Cardiac septum (tissue), 1 donor: ENCODE measurements around the gene IQGAP2. TPM values are rescaled to one million over a fixed set of nuclear protein-coding genes. Genes with fewer than 3 reads are reported as not detected.
A peak's percentile ranks its signal among the peaks of the same experiment; 100 is the strongest.

Experiments
- DNase-seq: peaks from one replicate; pipeline ENCODE4 v3.0.0-alpha.2; 2020; ENCODE audit warnings: low spot score
- intact Hi-C: fragments of 100-400 bp; cut with DNase I; formaldehyde crosslinking; loops from one replicate; pipeline ENCODE4 v1.14.0; 2022
- total RNA-seq: library from RNA; stranded (reverse); fragmentation: NEBNext Ultra II Directional; extraction: Animal tissue kit (Norgen Biotek cat#: 25700); gene quantifications from one replicate; pipeline ENCODE4 v1.2.1, GENCODE V29; 2021
- donor health status: DM: no; HTN: no; CAD: no.

The IQGAP2 gene
- total RNA-seq, 1 donor from 2014 or later, result 7.9 TPM

DNA sequence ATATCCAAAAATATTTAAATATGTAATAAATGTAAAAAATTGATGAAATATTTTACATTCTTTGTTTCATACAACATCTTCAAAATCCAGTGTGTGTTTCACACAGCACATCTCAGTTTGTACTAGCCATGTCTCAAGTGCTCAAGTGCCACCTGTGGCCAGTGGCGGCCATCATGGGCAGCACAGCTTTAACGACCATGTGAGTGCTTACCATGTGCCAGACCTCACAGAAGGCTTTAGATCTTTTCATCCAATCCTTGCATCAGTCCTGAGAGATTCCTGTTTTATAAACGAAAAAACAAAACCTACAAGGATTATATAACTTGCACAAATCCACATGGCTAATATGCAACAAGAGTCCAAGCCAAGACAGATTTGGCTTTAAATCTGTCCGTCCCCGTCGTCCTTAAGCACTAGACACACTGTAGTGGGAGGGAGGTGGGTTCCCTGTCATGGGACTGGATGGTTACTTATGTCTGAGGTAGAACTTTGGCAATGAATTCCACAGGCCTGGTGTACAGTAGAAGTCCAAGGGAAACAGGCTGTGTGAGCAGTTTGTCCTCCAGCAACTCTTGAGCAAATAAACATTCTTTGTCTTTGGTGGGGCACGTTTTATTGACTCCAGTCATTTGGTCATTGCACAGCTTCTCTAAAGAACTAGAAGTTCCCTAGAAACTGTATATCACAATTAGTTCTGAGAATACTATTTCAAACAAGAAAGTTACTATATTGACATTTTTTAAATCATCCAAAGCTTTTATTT, 287.8 kb downstream of the IQGAP2 start:
- no peak for DNase-seq
- intact Hi-C loops, result loop anchor here (1.0 kb wide), 1 partner anchor 24 kb away; no protein-coding TSS in a partner anchor

DNA sequence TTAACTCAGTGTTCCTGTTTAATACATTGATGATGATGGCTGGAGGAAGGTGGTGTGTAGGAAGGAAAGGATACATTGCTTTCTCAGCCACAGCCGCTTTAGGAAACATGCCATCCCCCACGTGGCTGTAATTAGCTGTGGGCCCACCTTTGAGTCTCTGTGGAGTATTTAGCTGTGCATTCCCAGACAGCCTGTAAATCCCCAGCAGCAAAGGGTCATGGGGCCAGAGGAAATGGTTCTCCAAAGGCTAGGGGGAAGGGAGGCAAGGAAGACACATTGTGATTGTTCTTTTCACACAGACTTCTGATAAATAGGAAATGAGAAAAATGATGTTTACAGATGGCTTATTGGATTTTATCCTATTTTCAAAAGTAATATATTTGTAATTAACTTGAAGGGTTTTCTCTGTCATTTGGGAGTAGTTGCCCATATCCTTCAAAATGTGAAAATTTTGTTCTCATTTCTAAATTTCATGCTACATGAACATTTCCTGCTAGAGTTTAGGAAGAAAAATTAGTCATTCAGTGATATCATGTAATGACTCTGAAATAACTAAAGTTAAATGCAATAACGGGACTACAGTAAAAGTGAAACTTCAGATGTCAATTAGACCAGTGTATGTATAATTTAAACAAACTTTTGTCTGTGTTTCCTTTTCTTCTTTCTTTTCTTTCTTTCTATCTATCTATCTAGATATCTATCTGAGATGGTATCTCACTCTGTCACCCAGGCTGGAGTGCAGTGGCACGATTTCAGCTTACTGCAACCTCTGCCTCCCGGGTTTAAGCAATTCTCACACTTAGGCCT, 288.6 kb downstream of the IQGAP2 start:
- intact Hi-C loops, result loop anchor here (1.0 kb wide), 1 partner anchor 24 kb away; no protein-coding TSS in a partner anchor
- no peak for DNase-seq

DNA sequence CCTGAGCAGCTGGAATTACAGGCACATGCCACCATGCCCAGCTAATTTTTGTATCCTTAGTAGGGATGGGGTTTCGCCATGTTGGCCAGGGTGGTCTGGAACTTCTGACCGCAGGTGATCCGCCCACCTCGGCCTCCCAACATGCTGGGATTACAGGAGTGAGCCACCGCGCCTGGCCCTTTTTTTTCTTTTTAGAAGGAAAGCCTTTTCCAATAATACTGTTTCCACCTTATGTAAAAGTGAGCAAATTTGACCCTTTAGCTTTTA, 289.1 kb downstream of the IQGAP2 start:
- intact Hi-C loops, result no loop called here
- DNase-seq, result no peak

DNA sequence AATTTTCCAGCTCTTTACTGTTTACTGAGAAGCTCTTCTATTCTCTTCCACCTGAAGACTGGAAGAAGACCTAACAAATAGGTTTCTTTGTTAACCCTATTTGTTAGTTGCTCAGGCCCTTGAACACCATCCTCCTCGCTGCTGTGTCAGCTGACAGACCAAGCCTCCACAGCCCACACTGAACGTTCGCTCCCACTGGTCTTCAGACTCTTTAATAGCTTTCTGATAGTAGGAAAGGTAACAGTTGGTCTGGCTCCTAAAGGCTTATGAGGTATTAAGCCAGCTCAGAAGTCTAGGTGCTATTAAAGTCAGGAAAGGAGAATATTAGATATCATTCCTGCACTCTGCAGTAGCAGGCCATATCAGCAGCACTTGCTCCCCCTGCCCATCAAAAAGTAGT, 289.6 kb downstream of the IQGAP2 start:
- intact Hi-C loops, result no loop called here
- DNase-seq, result no peak

DNA sequence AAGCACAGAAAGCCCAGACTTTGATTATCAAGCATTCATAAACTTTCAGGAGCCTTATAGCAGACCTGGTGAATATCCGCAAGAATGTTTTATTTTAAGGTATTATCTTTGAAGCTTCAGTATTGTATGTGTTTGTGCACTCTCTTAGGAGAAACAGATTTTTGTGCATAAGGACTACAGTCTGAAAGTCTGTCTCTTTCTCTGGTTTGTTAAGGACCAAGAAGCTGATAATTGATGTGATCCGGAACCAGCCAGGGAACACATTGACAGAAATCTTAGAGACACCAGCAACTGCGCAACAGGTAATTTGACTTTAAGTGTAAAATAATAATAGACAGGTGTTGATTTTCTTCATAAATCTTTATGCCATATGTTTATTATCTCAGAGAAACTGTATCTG, 290.1 kb downstream of the IQGAP2 start:
- no peak for DNase-seq
- intact Hi-C loops, result no loop called here

DNA sequence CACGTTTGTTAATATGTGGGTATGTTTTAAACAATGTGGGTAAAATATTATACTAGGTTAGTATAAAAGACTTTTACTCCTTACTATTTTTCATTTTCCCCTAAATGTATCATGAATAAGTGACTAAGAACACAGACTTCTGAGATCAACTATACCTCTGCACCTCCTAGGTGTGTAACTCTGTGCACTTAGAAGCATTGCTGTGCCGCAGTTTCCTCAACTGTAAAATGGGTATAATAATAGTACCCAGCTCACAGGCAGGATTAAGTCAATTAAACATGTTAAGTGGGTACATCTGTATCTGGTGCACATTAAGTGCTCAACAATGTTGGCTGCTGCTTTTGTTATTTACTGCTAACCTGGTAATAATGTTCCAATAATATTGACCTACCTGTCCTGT, 291.2 kb downstream of the IQGAP2 start:
- no peak for DNase-seq
- intact Hi-C loops, result no loop called here

DNA sequence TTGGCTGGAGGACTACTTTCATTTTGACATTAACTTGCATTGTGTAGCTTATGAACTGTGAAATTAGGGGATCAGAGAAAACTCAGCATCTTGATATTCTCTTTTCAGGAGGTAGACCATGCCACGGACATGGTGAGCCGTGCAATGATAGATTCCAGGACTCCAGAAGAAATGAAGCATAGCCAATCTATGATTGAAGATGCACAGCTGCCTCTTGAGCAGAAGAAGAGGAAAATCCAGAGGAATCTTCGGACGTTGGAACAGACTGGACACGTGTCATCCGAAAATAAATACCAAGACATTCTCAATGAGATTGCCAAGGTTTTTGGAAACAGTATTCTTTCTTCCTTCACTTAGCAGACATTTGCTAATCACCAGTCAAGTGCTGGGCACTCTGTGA, 292.3 kb downstream of the IQGAP2 start:
- DNase-seq, result no peak
- intact Hi-C loops, result no loop called here

DNA sequence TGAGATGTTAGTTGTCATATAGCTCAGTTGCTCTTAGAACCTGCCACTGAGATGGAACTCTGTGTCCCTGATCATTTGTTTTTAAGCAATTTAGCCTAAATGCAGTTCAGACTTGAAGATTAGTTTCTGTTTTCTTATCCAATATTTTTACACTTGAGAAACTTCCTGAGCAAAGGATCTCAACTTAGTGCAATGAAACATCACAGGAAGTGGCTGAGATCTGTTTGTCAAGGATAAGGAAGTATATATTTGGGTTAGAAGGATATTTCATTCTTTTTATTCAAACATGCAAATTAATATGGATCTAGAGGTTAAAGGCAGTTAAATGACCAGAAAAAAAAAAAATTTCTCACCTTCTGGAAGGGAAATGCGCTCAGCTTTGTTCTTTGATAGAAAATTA, 293.2 kb downstream of the IQGAP2 start:
- no peak for DNase-seq
- intact Hi-C loops, result no loop called here

DNA sequence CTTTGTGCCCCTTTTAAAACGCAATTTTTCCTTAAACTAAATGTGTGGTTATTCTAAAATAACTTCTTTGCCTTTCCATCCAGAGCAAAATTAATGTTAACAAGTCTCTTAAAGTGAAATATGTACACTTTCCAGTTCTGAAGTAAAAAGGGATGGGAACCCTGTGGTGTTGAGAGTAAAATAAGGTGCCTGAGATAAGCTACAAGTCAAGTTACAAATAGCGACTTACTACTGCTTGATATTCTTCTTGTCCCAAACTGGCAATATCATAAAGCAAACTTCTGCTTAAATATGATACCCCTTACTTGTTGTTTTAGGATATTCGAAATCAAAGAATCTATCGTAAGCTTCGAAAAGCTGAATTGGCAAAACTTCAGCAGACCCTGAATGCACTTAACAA, 294.6 kb downstream of the IQGAP2 start:
- no peak for DNase-seq
- intact Hi-C loops, result no loop called here

DNA sequence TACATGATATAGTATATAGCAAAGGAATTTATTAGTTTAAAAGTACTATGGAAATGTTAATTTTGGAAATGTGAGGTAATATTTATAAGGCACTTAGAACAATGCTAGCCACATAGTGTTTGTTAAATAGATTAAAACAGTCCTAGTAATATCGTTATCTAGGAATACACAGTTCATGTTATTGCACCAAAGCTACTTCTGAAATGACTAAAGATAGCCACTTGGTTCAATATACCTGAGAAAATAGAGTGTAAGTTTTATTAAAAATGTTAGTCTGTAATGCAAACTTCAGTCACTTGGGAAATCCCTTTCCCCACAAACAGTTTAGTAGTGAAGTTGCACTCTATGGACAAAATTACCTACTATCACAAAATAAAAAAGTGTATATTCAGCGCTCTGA, 297.5 kb downstream of the IQGAP2 start:
- no peak for DNase-seq
- intact Hi-C loops, result no loop called here

DNA sequence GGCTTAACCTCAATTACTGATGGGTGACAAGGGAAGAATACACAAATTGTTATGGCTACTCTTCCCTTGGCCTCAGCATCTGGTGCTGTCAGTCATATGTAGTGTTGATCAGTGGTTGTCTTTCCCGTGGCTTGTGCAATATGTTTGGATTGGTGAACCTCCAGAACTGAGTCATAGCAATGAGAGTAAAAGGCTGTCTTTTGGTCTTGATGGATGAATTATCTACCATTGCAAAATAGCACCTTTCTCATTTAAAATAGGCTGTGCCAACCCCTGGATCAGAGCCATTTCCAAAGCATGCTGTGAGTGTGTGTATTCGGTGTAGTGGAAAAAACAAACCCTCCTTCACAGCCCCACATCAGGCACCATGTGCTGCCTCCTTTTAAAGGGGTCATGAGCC, 298.2 kb downstream of the IQGAP2 start:
- DNase-seq, result no peak
- intact Hi-C loops, result no loop called here

DNA sequence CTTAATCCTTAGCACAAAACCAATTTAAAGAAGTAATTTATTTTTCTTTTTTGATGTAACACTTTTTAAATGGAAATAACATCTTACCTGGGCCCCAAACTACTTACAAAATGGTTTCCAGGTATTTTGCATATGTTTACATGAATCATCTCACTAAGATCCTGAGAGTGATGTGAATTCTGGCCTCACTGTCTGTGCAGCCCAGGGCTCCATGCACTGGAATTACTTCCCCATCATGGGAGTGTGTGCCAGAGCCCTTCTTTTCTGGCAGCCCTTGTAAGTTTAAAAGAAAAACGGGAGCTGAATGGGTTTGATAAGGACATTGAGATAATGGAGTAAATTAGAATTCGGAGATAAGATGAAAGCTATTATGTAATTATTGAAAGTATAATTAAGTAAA, 300.6 kb downstream of the IQGAP2 start:
- no peak for DNase-seq
- intact Hi-C loops, result no loop called here

DNA sequence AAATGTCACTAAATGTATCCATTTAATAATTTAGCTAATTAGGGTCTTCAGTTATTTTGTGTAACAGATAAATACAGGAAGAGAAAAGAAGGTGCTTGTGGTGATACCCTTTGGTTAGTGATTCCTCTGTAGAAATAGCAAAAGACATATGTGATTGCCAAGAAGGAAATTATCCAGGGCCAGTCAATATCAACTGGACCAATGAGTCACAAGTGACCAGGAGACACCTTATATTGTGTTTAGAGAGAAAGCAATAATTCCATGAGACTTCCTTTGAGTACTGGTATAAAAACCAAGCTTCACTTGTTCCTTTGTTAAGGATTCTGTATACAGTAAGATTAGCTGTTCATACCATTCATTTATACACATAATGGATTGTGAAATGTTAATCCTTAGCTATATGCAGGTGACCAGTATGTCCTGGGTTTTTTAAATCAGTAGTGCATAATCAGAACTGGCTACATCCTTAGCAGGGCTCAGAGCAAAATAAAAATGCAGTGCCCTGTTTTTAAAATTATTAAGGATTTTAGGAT, 301.1 kb downstream of the IQGAP2 start:
- DNase-seq, result no peak
- intact Hi-C loops, result no loop called here

DNA sequence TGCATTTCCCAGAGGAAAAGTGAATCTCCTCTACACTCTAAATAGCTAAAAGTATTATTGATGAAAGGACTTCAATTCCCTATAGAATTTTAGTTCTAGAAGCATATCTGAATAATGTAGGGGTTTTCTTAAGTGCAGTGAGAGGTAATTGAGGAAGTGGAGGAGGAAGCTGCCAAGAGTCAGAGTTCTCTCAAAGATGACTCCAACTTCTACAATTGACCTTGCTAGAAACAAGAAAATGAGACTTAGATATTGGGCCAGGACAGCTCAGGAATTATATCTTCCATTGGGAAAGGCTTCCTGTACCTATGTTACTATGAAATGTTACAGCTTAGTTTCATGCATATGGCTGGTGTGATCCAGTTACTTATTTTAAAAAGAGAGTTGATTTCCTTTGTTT, 302.5 kb downstream of the IQGAP2 start:
- no peak for DNase-seq
- intact Hi-C loops, result no loop called here

DNA sequence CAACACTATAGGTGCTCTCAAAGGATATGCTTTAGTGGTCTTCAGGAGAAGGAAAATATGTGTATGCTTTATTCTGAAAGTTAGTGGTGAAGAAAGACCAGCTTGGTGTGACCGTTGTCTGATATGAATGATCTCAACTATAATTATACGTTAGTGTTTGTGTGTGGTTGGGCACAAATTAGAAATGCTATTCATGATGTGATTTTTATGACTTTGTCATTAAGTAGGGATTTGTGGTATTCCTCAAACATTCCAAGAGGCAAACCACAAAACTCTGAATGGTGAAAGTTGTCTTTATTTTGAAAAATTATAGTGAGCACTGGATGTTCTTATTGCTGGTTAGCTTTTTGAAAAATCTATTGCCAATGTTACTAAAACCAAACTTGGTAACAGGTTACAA, 306.7 kb downstream of the IQGAP2 start:
- intact Hi-C loops, result no loop called here
- DNase-seq, result no peak

DNA sequence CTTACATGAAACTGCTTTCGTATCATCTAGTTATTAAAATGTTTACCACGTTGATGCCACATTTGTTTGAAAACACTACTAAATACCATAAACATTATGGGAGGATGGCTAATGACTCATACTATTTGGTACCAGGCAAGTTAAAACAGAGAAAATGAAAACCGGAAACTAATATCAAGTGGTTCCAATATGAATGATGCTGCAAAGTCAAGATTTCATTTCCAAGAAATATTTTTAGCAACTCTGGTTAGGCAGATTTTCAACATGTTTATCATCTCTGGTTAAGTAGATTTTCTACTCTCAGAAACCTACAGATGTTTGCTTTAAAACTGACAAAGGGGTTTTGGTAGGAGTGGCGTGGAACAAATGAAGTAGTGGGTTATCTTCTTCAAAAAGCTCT, 307.9 kb downstream of the IQGAP2 start:
- intact Hi-C loops, result no loop called here
- no peak for DNase-seq

DNA sequence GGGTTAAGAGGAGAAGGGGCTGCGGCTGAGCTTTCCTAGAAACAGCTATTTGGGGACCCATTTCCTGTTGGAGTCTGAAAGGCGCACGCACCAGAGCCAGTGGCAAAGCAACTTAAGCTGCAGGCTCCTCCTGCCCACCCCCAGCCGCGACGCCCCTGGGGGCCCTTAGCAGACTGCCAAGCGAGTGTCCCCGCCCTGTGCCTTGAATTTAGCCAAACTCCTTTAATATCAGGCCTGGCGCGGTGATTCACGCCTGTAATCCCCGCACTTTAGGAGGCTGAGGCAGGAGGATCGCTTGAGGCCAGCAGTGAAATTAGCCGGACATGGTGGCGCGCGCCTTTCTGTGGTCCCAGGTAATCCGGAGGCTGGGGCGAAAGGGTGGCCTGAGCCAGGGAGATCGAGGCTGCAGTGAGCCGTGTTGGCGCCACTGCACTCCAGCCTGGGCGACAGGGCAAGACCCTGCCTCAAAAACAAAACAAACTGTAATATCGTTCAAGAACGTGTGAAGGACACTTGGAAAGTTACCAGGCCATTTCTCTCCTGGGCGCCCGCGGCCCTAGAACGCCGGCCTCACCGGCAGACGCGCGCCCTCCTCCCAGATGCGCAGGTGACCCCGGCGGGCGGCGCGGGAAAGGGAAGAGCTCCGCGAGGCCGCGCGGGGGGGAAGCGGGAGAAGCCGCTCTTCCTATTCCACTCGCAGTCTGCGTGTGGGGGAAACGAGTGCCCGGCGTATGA, 311.8 kb downstream of the IQGAP2 start:
- DNase-seq, result no peak
- intact Hi-C loops, result loop anchor here (1.0 to 5.0 kb wide), 4 partner anchors 24 to 113 kb away; no protein-coding TSS in a partner anchor

DNA sequence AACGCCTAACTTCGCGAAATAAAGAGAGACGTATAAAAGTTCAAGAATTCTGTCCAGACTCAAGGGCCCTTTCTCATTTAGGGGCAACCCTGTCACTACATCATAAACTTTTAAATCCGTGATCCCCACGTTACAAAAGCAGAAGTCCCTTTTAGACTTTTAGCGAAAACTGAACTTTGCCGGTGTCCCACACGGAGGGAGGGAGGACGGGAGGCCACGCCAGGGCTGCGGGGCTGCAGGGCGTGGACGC, 312.3 kb downstream of the IQGAP2 start:
- intact Hi-C loops, result loop anchor here (1.0 to 5.0 kb wide), 4 partner anchors 24 to 113 kb away; no protein-coding TSS in a partner anchor
- no peak for DNase-seq

DNA sequence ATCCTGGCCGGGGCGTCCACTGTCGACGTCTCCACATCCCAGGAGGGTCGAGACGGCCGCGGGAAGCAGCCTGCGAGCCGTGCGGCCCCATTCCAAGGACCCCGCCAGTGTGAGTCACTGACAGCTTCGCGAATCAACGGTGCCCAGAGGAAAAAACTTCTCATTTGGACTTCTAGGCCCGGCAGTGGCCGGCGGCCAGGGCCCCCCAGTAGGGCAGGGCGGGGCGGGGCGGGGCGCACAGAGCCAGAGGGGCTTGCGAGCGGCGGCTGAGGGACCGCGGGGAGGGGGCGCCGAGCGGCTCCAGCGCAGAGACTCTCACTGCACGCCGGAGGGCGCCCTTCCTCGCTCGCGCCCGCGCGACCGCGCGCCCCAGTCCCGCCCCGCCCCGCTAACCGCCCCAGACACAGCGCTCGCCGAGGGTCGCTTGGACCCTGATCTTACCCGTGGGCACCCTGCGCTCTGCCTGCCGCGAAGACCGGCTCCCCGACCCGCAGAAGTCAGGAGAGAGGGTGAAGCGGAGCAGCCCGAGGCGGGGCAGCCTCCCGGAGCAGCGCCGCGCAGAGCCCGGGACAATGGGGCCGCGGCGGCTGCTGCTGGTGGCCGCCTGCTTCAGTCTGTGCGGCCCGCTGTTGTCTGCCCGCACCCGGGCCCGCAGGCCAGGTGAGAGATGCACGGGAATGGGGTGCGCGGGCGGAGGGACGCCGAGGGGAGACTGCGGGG, 312.8 kb downstream of the IQGAP2 start, which contains the start of gene F2R:
TSS of gene F2R (plus strand) at position 391 of the 720 bp plus-strand sequence. CDS start at position 573, 182 bp downstream.
- DNase-seq, result peak; percentile 81
- intact Hi-C loops, result loop anchor here (1.0 to 5.0 kb wide), 4 partner anchors 25 to 114 kb away; no protein-coding TSS in a partner anchor
